GM18505 (cell line): Measurements from ENCODE around the gene NCEH1.

Experiments used
- ATAC-seq: cut with Tn5 transposase; IDR thresholded peaks from one replicate; pipeline ENCODE4 v1.9.1; 2021; ENCODE audit not compliant: unreplicated experiment
- POLR2A ChIP-seq: IDR thresholded peaks from 4 replicates; pipeline ENCODE4 v1.6.1; 2011; ENCODE audit warnings: borderline replicate concordance; ENCODE audit not compliant: insufficient read depth, insufficient read length; ENCODE audit errors: extremely low read depth

The NCEH1 gene

GRCh38 chr3:172700936-172701455, 9.9 kb downstream of the NCEH1 start:
- no peak for TF ChIP-seq POLR2A
- no peak for ATAC-seq

DNA sequence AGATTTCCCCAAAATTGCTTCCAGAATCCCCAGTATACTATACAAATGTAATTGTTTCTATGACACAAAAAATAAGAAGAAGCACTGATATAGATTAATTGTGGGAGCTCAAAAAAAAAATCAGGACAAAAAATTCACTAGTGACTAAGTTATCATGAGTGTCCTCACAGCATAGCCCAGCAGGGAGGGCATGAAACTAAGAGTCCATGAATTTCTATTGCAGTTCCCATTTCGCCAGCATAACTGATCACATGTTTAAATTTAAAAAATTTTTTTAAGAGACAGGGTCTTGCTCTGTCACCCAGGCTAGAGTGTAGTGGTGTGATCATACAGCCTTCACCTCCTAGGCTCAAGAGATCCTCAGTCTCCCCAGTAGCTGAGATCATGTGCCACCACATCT, 10.6 kb downstream of the NCEH1 start:
- no peak for ATAC-seq
- no peak for TF ChIP-seq POLR2A

DNA sequence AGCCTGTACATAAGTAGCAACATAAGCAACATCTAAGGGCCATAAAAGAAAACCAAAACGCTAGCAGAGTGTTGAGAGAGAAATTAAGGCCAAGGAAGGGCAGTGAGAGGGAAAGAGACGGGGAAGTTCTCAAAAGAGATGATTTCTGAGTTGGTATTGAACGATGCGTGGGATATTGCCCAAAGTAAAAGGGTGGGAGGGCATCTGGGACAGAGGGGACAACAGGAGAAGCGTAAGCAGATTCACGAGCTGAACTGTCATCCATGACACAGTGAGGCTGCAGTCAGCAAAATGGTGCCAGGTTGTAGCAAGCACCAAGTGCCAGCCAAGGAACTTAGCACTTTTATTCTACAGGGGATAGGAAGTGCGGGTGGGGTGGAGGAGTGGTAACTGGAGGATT, 11.8 kb downstream of the NCEH1 start:
- no peak for ATAC-seq
- TF ChIP-seq POLR2A, result no peak

GRCh38 chr3:172698631-172699030, 12.2 kb downstream of the NCEH1 start:
- TF ChIP-seq POLR2A, result no peak
- ATAC-seq, result no peak

DNA sequence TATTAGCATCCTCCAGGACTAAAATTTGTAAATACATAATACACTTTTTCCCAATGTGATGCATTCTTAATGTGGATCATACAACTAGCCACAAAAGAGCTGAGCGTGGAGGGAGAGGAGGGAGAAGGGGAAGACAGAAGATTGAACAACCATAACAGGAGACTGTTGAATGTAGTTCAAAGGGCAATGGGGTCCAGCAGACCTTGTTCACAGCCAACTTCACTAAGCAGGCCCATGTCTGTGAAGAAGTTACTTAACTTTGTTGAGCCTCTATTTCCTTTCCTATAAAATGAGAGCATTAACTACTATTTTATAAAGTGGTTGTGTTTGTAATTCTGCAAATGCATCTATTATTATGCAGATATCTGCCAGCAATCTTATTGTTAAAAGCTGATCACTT, 13.3 kb downstream of the NCEH1 start:
- no peak for ATAC-seq
- no peak for TF ChIP-seq POLR2A

DNA sequence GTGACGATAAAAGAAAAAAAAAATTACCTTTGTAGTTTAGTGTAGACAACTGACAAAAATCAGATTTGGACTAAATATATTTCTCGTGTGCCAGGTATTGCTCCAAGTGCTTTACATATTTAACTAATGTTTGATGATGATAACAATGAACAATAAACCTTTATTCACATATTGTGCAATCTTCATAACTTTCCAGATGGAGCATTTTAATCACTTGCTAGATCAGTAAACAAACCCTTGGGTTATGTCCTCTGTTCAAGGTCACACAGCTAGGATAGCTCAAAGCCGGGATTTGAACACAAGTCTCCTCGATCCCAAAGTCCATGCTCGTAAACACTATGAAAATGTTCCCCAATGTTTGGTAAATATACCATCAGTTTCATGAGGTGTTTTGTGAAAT, 14.5 kb downstream of the NCEH1 start:
- ATAC-seq, result no peak
- no peak for TF ChIP-seq POLR2A

- no peak for ATAC-seq
- TF ChIP-seq POLR2A, result no peak
These were observed 16.2 kb downstream of the NCEH1 start for GRCh38 chr3:172694573-172695246.

DNA sequence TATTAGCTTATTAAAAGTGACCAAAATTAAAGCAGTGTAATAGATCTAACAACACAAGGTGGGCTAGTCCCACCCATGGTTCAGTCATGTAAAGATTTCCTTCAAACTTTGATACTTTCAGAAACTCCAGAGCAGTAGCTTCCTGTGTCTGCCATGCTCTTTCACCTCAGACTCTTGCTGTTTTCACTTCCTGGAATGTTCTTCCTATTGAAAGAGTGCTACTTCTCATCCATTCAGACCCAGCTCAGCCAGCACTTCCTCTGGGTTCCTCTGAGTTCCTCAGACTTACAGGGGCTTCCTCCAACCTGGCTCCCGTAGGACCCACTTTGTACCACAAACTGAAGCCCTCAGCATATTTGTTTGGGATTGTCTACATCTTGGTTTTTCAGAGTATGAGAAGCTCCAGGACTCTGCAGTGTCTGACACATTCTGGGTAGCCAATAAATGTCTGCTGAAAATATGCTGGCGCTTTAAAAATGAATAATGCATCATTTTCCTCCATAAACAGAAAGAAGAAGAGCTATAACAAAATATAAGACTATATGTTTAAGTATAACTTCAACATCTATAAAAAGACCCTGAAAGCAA, 18.0 kb downstream of the NCEH1 start:
- peak; percentile 89 for ATAC-seq
- TF ChIP-seq POLR2A, result no peak

DNA sequence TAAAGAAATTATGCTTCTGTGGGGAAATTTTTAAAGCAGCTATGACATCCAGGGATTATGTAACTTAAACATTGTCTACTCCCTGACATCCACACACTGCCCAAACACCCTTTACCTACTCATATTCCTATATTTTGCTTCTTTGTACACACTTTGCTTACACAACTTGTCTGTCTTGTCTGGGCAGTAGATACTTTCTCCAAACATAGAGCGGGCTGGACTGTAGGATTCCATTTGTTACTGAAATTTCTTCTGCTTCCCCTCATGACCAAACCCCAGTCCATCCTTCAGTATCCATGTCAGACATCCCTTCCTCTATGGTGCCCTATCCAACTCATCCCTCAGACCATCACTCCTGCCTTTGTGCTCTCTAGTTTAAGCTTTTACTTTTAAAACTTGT, 19.9 kb downstream of the NCEH1 start:
- TF ChIP-seq POLR2A, result no peak
- ATAC-seq, result no peak

DNA sequence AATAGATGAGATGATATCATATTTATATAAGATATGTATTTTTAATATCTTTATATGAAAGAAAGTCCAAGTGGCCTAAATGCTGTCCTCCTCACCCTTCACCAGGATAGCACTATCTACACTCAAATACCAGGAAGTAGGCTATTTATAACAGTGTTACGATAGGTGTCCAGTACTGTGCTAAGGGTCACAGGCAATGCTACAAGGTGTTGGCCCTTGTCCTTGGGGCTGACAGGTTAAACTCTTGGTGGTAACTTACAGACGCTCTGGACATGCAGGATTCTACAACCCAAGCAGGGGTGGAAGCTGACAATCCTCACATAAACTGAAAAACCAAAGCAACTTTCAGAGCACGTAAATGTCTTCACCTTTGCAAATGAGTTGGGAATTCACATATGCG, 22.3 kb downstream of the NCEH1 start:
- no peak for TF ChIP-seq POLR2A
- no peak for ATAC-seq

- ATAC-seq, result no peak
- no peak for TF ChIP-seq POLR2A
These were observed 23.4 kb downstream of the NCEH1 start for GRCh38 chr3:172687501-172687900.

- ATAC-seq, result no peak
- no peak for TF ChIP-seq POLR2A
These were observed 25.3 kb downstream of the NCEH1 start for GRCh38 chr3:172685331-172686214.

GRCh38 chr3:172680684-172681083, 30.2 kb downstream of the NCEH1 start:
- no peak for ATAC-seq
- no peak for TF ChIP-seq POLR2A
